ENCODE results near the gene XRCC1.
"Not testable (repeated sequence)": the region's sequence is repeated elsewhere in the genome, so short reads cannot be mapped to it uniquely, and the experiment has no call there.

The XRCC1 gene

DNA sequence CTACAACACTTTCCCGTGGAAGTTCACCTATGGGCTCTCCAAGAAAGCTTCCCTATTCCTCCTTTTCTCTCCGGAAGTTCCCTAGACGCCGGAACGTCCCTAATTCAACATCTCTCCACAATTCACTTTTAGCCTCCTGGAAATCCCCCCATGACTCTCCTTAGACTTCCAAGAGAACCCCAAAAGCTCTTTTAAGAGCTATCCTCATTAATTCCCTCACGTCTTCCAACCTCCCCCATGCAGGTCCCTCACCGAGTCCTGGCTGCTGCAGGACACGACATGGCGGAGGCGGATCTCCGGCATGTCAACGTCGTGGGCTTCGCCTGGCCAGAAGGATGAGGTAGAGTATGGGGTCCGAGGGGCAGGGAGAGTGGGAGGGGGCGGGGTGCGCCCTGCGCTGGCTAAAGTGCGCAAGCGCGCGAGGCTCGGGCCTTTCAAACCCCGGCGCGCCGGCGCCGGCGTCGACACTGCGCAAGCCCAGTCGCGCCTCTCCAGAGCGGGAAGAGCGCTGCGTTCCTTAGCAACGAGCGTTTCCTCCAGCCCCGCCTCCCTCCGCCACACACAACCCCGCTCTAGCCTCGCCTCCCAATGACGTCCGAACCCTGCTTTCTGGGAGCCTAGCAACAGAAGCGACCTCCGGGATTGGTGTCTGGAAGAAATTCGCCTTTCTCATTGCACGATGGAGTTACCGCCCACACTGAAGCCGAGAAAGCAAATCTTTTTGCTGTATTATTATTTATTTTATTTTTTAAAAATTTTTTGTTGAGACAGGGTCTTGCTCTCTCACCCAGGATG, at the start of gene XRCC1, which contains the start of gene PINLYP:
Gene XRCC1, minus strand, starts transcription at position 372 of the 795 bp plus-strand sequence. Its CDS starts 69 bp downstream, at position 303.
Gene PINLYP, plus strand, starts transcription at position 646 of the 795 bp plus-strand sequence. CDS start 1,391 bp downstream, outside the sequence.
- peak; percentile 99 for DNase-seq

- peak; percentile 55 for DNase-seq
These were observed 49.6 kb upstream of the XRCC1 start for GRCh38 chr19:43624933-43625332.

GRCh38 chr19:43623889-43624670, 48.8 kb upstream of the XRCC1 start:
- DNase-seq: no peak

- DNase-seq: no peak
These were observed 47.6 kb upstream of the XRCC1 start for GRCh38 chr19:43622956-43623355.

DNA sequence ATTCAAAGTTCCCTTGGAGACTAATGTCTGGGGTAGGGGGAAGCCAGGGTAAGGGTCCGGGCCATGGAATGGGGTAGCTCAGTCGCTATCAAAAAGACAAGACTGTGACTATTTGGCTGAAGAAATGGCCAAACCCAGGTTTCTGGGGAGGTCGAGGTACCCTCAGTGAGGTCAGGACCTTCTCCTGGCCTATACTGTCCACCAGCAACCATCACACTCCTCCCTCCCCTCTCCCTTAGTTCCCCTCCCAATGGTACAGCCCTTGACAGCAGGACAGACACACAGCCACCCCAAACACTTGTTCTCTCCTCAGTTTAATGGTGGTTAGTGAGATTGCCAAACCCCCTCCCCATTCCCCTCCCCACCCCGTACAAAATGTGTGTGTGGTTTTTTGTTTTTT, 46.7 kb upstream of the XRCC1 start:
- no peak for DNase-seq

DNA sequence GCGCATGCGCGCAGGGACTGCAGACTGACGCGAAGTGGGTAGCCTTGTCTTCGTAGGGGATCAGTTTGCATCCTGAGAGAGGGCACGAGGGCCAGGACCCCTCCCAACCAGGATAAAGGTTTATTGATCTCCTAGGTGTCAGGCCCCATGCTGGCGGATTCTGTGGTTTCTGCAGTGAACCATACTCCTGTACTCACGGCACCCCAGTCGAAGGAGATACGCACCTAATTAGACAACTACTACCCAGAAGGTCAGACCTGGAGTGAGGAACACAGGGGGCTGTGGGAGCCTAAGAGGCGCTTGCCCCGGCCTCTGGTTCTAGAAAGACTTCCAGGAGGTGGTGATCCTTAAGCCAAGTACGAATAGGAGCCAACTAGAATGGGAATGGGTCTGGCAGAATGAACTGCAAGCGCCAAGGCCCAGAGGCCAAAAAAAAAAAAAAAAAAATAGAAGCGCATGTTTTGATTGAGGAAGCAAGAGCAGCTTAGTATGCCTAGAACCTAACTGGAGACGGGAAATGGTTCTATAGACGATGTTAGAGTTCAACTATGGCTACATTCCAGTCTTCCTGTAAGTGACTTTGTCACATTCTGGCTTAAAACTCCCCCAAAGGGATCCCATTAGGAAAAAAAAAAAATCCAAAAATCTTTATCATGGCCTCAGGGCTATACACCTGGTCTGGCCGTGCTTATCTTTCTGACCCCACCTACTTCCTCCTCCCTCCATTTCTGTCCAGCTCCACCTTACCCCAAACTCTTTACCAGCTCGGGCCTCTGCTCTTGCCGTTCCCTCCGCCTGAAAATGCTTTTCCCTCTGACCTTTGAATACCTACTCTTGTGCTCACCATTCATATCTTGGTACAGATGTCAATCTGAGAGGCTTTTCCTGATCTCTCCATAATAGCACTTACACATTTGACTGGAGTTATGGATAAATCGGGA, 45.0 kb upstream of the XRCC1 start:
- DNase-seq: no peak

DNA sequence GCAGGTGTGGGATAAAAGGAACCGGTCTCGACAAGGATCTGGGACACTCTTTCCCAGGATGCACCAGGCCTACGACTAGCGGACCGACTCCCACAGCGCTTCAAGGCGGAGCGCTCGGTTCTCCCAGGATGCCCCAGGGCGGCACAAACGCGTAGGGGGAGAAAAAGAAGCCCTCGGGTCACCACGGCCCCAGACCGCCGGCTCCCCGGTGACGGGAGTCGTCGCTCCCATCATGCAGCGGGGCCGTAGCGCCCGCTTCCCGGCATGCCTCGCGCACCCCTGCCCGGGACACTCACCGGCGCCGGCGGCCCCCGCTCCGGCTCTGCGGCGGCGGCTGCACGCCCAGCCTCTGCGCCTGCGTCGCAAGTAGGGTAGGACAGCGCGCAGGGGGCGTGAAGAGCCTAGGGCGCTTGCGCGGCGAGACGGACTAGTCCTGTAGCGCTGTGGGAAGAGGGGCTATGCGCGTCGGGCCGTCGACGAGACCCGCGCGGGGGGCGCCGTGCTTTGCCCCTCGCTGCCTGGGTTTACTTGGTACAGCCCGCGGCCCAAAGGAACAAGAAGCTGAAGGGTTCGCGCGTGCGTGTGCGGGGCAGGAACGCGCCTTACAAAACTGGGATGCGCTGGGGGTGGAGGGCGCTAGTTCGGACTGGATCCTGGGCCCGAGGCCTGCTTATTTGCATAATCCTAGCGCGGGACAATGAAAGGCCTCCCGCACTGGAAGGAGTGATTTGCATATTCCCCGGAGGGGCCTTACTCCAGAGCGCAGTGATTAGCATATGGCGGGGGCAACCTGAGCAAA, 44.1 kb upstream of the XRCC1 start, which contains the start of gene ZNF428:
Gene ZNF428, minus strand, starts transcription at position 368 of the 799 bp plus-strand sequence. CDS start 5,325 bp downstream, outside the sequence.
- peak; percentile 91 for DNase-seq

DNA sequence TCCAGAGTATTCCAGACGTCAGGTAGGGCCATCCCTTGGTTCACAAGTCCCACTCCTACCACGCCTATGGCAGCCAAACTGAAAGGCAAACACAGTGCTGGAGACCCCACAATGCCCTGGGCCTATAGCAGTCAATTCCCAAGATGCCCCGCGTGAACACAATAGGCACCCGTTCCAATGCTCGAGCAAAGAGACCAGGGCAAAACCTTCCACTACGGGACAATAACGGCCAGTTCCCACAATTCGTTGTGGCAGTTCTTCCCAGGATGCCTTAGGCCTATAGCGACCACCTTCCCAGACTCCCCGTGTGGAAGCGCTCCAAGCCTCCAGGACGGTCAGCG, 43.6 kb upstream of the XRCC1 start:
- DNase-seq: no peak

DNA sequence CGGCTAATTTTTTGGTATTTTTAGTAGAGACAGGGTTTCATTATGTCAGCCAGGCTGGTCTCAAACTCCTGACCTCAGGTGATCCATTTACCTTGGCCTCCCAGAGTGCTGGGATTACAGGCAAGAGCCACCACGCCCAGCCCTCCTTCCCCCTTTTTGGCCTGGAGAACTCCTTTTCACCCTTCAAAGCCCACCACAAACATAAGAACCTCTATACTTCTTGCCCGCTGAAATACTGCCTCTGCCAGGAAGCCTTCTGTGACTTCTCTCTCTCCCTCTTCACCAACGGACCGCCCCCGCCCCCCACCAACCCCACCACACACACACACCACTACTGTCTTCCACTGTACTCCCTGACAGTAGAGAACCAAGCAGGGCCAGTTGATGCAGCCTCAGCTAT, 41.6 kb upstream of the XRCC1 start:
- DNase-seq: no peak

DNA sequence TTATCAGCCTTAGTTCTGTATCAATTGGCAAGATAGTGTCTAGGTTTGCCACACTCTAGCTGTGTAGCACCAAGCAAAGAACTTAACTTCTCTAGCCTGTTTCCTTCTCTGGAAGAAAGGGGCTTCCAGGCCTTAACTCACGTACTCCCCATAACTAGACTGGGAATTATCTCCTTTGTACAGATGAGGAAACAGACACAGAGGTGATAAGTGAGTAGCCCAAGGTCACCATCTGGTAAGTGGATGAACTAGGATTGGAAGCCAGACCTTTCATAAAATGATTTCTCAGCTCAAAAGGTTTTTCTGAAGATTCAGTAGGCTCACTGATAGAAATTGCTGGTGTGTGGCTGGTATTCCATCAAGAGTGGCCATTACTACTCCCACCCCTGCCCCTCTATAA, 41.0 kb upstream of the XRCC1 start:
- no peak for DNase-seq

DNA sequence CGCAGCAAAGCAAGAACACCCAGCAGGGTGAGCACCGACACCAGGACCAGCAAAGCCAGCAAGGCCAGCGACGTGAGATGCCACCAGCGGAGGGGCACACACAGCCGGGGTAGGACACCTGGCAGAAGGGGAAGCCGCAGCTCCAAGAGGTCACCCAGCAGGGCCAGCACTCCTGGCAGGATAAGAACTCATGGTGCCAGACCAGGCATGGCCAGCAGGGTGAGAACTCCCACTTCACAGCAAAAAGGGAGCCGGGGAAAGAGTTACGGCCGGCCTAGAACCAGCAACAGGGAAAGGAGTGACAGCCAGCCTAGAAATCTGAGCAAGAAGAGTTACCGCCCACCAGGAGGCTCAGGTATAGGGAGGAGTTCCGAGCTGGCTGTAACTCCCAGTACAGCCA, 37.0 kb upstream of the XRCC1 start:
- DNase-seq: no peak

DNA sequence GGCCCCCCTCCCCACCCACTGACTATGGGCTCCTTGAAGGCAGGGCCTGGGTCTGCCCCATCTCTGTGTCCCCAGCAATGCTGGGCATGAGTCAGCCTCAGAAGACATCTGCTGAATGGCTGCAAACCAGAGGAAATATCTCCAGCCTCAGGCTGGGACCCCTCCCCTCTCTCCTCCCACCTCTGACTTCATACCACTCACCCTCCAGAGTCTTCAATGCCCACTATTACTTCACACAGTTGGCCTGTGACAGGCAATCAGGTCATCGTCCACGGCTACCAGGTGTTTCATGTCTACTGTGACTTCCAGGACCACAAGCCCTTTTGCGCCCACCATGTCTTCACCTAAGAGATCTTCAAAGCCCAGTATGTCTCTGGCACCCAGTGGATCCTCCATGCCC, 36.5 kb upstream of the XRCC1 start, which contains the start of gene SRRM5:
Gene SRRM5, plus strand, starts transcription at position 301 of the 400 bp plus-strand sequence. Its CDS starts 34 bp downstream, at position 335.
- no peak for DNase-seq

DNA sequence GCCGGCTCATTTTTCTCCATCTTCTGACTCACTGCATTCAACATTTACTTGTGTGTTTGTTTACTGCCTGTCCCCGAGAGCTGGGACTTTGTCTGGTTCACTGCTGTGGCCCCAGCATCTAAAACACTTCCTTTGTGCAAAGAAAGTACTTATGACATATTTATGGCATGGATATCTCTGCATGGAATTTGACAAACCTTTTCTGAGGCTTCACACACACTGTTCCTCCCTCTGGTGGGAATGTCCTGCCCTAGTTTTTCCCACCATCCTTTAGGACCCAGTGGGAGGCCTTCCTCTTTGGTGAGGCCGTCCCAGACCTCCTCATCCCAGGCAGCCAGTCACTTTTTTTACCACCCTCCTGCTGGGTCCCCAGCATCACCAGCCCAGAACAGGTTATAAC, 35.2 kb upstream of the XRCC1 start:
- DNase-seq: no peak

- DNase-seq: no peak
These were observed 34.5 kb upstream of the XRCC1 start for GRCh38 chr19:43609872-43610271.

- no peak for DNase-seq
These were observed 32.2 kb upstream of the XRCC1 start for GRCh38 chr19:43607238-43608205.

DNA sequence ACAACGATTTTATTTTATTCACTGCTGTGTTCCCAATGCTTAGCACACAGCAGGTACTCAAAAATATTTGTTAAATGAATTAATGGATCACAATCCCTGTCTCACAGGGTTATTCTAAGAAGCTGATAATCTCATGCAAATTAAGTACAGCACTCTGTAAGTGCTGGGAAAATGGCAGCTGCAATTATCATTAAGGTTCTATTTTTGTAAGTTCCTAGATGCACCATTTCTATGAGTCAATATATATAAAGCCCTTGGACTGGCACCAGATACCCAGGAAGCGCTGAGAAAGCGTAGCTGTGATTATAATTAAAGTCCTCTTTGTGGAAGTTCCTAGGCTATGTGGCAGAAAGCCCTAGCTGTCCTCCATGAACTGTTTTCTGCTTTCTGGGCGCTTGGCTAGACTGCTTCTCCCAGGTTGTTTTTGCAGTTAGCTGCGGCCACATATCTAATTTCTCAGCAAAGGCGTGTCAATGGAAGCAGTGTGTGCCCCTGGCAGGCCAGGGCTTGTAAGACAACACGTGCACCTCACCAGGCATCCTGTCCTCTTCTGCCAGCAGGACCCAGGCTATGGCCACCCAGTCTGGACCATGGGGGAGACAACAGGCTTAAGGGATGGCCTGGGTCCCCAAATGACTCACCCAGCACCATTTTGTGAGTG, 31.4 kb upstream of the XRCC1 start:
- no peak for DNase-seq

DNA sequence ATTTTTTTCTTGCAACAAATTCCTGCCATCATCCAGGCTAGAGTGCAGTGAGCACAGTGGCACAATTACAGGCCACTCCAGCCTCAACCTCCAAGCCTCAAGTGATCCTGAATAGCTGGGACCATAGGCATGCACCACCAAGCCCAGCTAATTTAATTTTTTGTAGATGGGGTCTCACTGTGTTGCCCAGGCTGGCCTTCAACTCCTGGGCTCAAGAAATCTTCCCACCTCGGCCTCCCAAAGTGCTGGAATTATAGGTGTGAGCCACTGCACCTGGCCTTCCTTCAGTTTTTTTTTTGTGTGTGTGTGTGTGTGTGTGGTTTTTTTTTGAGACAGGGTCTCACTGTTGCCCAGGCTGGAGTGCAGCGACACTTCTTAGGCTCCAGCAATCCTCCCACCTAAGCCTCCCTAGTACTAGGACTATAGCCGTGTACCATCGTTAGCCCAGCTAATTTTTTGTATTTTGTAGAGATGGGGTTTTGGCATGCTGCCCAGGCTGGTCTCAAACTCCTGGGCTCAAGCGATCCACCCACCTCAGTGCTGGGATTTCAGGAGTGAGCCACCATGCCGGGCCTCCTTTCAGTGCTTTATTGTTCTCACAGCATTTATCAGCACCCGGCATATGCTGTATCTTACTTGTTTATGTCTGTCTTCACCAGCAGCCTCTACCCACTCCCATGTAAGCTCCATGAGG, 30.7 kb upstream of the XRCC1 start:
- no peak for DNase-seq

- DNase-seq: not testable (repeated sequence)
These were observed 25.0 kb upstream of the XRCC1 start for GRCh38 chr19:43600326-43600725.

- DNase-seq: no peak
These were observed 24.4 kb upstream of the XRCC1 start for GRCh38 chr19:43599635-43600295.
